A673 (cell line): Measurements from ENCODE around the gene OXCT1. TPM values are rescaled to one million over a fixed set of nuclear protein-coding genes. Genes with fewer than 3 reads are reported as not detected.

Experiments used
- BruUV-seq: library from RNA; stranded (reverse); fragments of 400-500 nt; replicated peaks from 2 replicates; lab custom pipeline; 2021; lab: Mats Ljungman, UMichigan
- CTCF ChIA-PET: fragments of 300-600 bp; sonication (Branson Sonifier 250); formaldehyde crosslinking; loops from one replicate; lab custom pipeline; 2022; ENCODE audit warnings: antibody characterized with exemption; lab: Charles Lee
- POLR2A ChIA-PET: fragments of 300-600 bp; sonication (Branson Sonifier 250); formaldehyde crosslinking; loops from one replicate; lab custom pipeline; 2022; ENCODE audit warnings: antibody characterized with exemption; ENCODE audit not compliant: low non-redundant PET; lab: Charles Lee
- DNase-seq: peaks from one replicate; pipeline ENCODE4 v3.0.0-alpha.2; 2015; ENCODE audit warnings: low spot score
- H3K27ac ChIP-seq: fragments of 200-600 bp; sonication (generic); 2 replicates; pipeline ENCODE4 v1.5.1; 2016; ENCODE audit warnings: mixed run types, low read depth, mild to moderate bottlenecking, mixed read lengths, antibody characterized with exemption, low read length; ENCODE audit not compliant: poor library complexity, severe bottlenecking
- H3K27me3 ChIP-seq: fragments of 200-600 bp; sonication (generic); replicated peaks from 2 replicates; pipeline ENCODE4 v1.6.1; 2017; ENCODE audit warnings: mixed run types, low read depth, mild to moderate bottlenecking, mixed read lengths, antibody characterized with exemption, low read length; ENCODE audit not compliant: insufficient read depth, poor library complexity
- H3K36me3 ChIP-seq: fragments of 200-600 bp; sonication (generic); 2 replicates; pipeline ENCODE4 v1.6.1; 2016; ENCODE audit warnings: mixed run types, mild to moderate bottlenecking, mixed read lengths, antibody characterized with exemption, low read length; ENCODE audit not compliant: insufficient read depth, poor library complexity, severe bottlenecking
- H3K4me1 ChIP-seq: fragments of 200-600 bp; sonication (generic); 2 replicates; pipeline ENCODE4 v1.6.1; 2017; ENCODE audit warnings: mixed run types, mild to moderate bottlenecking, mixed read lengths, antibody characterized with exemption, low read length; ENCODE audit not compliant: insufficient read depth, poor library complexity, severe bottlenecking
- H3K4me3 ChIP-seq: fragments of 200-600 bp; sonication (generic); 2 replicates; pipeline ENCODE4 v1.5.1; 2016; ENCODE audit warnings: low read depth, mixed run types, mild to moderate bottlenecking, mixed read lengths, low read length; ENCODE audit not compliant: poor library complexity, severe bottlenecking
- H3K9me3 ChIP-seq: fragments of 200-600 bp; sonication (generic); 2 replicates; pipeline ENCODE4 v1.6.1; 2016; ENCODE audit warnings: mixed run types, low read depth, mild to moderate bottlenecking, mixed read lengths, antibody characterized with exemption, low read length; ENCODE audit not compliant: poor library complexity, severe bottlenecking
- EZH2 ChIP-seq: fragments of 200-600 bp; sonication (generic); IDR thresholded peaks from 2 replicates; pipeline ENCODE4 v1.6.1; 2017; ENCODE audit warnings: borderline replicate concordance, low read depth, mild to moderate bottlenecking, mixed read lengths, antibody characterized with exemption, low read length; ENCODE audit not compliant: poor library complexity, severe bottlenecking
- intact Hi-C: fragments of 100-400 bp; cut with micrococcal nuclease; formaldehyde crosslinking; loops from one replicate; pipeline ENCODE4 v1.10.0; 2022; ENCODE audit not compliant: unreplicated experiment
- total RNA-seq: library from RNA; stranded (reverse); gene quantifications from 2 replicates; pipeline ENCODE4 v1.2.3, GENCODE V29; 2021
- TF ChIP-seq, protein P1 (sequence below): fragments of 300-800, 200-600 bp; sonication (generic); conservative IDR thresholded peaks from 2 replicates; pipeline ENCODE4 v1.5.1; 2017; ENCODE audit warnings: low read depth, mild to moderate bottlenecking, antibody characterized with exemption, low read length, moderate library complexity, mixed read lengths

OXCT1 gene
- total RNA-seq, 1 experiment from 2014 or later, result 48.4 TPM

DNA sequence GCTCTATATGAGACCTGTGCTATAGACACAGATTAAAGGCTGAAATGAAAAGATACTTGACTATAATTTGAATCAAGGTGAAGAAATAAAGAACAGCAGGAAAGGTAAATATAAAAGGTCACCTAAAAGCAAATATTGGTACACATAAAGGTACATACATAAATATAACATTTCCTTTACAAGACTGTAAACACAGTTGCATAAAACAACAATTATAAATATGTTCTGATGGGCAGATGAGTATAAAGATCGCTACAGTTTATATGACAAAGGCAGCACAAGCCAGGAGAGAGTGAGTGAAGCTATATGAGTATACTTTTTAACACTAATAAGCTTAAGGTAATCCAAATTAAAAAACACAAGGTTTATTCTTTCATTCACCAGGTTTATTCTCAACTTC lies 114.5 kb downstream of the OXCT1 start:
- no peaks in the 10 kb centered on the region for H3K9me3 ChIP-seq
- DNase-seq, result no peak
- no peak overlapping the region for H3K27ac ChIP-seq
- no TSS peak for BruUV-seq
- no peaks in the 10 kb centered on the region for H3K36me3 ChIP-seq
- no peaks in the 10 kb centered on the region for H3K27me3 ChIP-seq
- H3K4me1 ChIP-seq, result no peaks in the 10 kb centered on the region
- no peak for TF ChIP-seq EZH2
- TF ChIP-seq, protein P1, sequence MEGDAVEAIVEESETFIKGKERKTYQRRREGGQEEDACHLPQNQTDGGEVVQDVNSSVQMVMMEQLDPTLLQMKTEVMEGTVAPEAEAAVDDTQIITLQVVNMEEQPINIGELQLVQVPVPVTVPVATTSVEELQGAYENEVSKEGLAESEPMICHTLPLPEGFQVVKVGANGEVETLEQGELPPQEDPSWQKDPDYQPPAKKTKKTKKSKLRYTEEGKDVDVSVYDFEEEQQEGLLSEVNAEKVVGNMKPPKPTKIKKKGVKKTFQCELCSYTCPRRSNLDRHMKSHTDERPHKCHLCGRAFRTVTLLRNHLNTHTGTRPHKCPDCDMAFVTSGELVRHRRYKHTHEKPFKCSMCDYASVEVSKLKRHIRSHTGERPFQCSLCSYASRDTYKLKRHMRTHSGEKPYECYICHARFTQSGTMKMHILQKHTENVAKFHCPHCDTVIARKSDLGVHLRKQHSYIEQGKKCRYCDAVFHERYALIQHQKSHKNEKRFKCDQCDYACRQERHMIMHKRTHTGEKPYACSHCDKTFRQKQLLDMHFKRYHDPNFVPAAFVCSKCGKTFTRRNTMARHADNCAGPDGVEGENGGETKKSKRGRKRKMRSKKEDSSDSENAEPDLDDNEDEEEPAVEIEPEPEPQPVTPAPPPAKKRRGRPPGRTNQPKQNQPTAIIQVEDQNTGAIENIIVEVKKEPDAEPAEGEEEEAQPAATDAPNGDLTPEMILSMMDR, result no peak
- no peak overlapping the region for H3K4me3 ChIP-seq
- ChIA-PET CTCF (no interaction called here), POLR2A (no interaction called here)
- intact Hi-C loops, result no loop called here

DNA sequence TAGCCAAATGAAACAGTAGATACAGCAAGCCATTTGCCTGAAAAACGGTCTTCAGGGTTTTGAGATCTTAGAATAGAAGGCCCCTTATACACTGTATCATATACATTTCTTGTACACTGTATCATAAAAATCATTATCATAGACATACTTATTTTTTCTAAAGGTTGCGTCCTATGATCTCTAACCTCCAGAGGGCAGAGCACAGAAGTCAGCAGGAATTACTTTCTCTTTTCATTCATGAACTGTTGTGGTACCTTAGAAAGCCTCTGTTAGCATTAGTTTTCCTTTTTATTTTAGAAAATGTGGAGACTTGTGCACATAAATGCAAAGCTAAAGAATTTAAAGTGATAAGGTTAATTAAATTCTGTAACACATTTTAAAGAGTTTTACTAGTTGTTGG lies 115.4 kb downstream of the OXCT1 start:
- no peaks in the 10 kb centered on the region for H3K27me3 ChIP-seq
- no peak overlapping the region for H3K27ac ChIP-seq
- no peaks in the 10 kb centered on the region for H3K4me1 ChIP-seq
- no TSS peak for BruUV-seq
- intact Hi-C loops, result no loop called here
- no peak for TF ChIP-seq EZH2
- TF ChIP-seq, protein P1, result no peak; the same call in 1 of the 2 replicates
- POLR2A ChIA-PET, result no interaction called here
- H3K4me3 ChIP-seq, result no peak overlapping the region
- DNase-seq, result no peak
- no peaks in the 10 kb centered on the region for H3K9me3 ChIP-seq
- CTCF ChIA-PET, result no interaction called here
- H3K36me3 ChIP-seq, result no peaks in the 10 kb centered on the region

DNA sequence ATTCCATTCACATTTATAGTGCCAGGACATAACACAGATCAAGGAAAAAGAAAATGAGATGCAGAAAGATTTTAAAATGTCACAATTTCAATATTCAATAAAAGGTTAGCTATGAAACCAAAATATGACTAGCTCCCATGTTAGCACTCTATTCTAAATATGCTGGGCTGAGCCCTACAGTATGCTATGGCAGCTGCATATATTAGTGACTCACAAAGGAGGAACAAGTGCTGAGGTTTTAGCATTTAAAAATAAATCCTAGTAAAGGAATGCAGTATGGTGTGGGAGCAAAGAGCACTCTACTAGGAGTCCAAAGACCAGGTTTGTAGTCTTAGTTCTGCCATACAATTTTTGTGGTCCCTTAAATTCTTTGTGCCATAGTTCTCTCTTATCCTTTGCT lies 118.4 kb downstream of the OXCT1 start:
- no peaks in the 10 kb centered on the region for H3K9me3 ChIP-seq
- ChIA-PET CTCF (no interaction called here), POLR2A (no interaction called here)
- H3K27me3 ChIP-seq, result no peaks in the 10 kb centered on the region
- no peaks in the 10 kb centered on the region for H3K36me3 ChIP-seq
- BruUV-seq, result no TSS peak
- H3K4me1 ChIP-seq, result no peaks in the 10 kb centered on the region
- no peak overlapping the region for H3K4me3 ChIP-seq
- no peak for TF ChIP-seq EZH2
- TF ChIP-seq, protein P1, result no peak
- no peak for DNase-seq
- intact Hi-C loops, result no loop called here
- no peak overlapping the region for H3K27ac ChIP-seq
